Hepatocyte (in vitro differentiated cells): ENCODE measurements around the gene CBX2.

Experiments
- CTCF ChIP-seq: fragments of 200-600 bp; sonication (generic); IDR thresholded peaks from 2 replicates; pipeline ENCODE4 v1.5.1; 2016; ENCODE audit warnings: antibody characterized with exemption, mild to moderate bottlenecking; ENCODE audit not compliant: poor library complexity
- EZH2 ChIP-seq: fragments of 200-600 bp; sonication (generic); IDR thresholded peaks from 2 replicates; pipeline ENCODE4 v1.6.1; 2016; ENCODE audit warnings: antibody characterized with exemption, mild to moderate bottlenecking, borderline replicate concordance
- EZH2phosphoT487 ChIP-seq: fragments of 200-600 bp; sonication (generic); IDR thresholded peaks from one replicate; pipeline ENCODE4 v1.6.1; 2018; ENCODE audit warnings: antibody characterized with exemption, mild to moderate bottlenecking, low read depth, moderate library complexity; ENCODE audit not compliant: unreplicated experiment, severe bottlenecking

- TF ChIP-seq CTCF (no peak), EZH2phosphoT487 (no peak), EZH2 (no peak)
Observed at GRCh38 chr17:79794659-79795511, 16.9 kb downstream of the CBX2 start.
